NCI-H2107 (cell line): Measurements from ENCODE around the gene ANKLE1.

Experiments used
- DNase-seq: peaks from one replicate; lab custom pipeline; 2025; lab: John Stamatoyannopoulos, UW

ANKLE1 gene

GRCh38 chr19:17327654-17328516, 46.2 kb downstream of the ANKLE1 start:
- DNase-seq, result no peak

DNA sequence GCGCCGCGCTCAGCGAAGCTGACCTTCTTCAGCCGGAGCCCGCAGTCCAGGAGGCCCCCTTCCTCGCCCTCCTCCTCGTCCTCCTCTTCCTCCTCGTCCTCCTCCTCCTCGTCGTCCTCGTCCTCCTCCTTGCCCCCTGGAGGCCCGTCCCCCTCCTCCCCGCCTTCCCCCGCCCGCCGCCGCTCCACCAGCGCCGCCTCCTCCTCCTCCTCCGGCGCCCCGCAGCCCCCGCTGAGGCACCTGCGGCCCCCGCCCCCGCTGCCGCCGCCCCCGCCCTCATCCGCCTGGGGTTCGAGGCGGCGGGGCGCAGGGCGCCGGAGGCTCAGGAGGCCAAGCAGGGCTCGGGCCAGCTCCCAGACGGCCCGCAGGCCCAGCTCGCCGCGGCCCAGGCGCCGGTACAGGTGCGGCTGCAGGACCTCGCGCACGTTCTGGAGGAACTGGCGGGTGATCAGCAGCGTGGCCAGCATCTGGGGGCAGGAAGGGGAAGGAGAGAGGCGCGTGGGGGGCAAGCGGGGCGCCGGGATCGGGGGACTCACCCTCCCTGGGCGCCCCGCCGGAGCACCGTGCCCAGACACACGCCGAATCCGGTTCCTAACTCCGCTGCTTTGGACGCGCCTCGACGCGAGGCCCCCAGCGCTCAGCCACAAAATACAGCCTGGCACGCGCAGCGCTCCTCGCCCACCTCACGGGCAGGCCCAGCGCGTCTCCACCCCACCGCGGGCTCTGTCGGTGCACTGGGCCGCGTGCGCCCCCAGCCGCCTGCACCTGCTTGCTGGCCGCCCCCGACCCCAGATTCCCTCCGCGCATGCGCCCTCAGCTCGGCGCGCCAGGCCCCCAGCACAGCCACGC, 47.0 kb downstream of the ANKLE1 start:
- DNase-seq, result no peak

DNA sequence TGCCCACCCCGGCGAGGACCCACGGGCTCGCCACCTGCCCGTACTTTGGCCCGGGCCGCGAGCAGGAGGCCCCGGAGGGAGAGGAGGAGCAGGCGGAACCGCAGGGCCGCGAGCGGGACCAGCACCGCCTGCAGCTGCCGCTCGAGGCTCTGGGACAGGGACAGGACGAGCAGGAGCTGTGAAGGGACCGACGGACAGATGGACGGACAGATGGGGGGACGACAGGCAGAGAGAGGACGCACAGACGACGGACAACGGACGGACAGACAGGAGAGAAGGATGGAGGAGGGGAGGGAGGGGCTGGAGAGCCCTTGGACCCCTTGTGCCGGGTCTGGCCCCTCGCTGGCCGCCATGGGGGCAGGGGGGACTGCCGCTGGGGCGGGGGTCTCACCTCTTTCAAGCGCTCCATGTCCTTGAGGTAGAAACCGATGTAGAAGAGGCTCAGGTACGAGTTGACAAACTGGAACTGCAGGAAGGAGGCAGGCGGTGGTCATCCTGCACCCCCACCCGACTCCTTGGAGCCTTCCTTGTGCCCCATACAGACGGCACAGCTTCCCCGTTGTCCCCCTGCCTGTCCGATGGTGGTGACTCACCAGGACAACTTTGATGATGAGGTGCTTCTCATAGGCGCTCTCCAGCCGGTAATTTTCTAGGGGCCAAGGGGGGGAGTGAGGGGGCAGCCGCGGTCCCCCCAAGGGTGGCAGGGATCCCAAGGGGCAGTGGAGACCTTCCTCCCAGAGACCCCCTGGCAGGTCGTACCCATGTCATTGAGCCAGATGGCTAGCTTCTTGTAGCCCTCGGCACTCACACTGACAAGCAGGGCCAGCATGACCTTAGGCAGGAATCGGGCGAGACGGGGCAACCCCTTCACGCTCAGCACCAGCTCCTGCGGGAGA, 47.9 kb downstream of the ANKLE1 start:
- DNase-seq, result no peak

- no peak for DNase-seq
These were observed 48.8 kb downstream of the ANKLE1 start for GRCh38 chr19:17330262-17331044.

DNA sequence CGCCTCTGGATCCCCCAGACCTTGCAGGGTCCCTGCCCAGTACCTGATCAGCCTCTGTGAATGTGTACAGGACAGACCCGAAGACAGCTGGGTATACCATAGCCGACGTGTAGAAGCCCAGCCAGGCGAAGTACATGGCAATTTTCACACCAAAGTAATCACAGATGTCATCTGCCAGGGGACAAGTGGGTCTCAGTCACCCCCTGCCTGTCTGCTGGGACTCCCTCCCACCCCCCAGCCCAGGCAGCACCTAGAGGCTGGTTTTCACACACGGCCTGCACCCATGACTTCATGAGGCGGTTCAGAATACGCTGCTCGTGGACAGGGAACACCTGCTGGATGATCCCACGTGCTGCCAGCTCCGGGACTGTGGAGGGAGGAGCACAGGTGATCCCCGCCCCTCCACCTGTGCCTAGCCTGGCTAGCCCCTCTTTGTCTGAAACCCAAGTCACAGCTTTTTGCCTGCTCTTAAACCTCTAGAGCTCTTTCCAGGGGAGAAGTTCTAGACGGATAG, 49.4 kb downstream of the ANKLE1 start:
- peak; percentile 14 for DNase-seq

DNA sequence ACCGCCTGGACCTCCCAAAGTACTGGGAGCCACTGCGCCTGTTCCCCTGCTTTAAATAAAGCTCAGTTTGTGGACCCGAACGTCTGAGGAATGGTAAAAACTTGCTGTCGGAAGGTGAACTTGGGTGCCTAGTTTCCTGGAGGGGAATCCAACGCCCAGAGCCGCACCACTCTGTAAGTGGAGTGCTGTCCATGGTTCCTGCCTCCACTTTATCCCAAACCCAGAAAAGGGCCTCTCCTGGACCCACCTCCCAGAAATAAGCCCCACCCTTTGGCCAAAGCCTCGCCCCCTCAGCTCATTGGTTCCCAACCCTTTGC, 50.6 kb downstream of the ANKLE1 start:
- DNase-seq, result no peak

GRCh38 chr19:17332677-17333581, 51.2 kb downstream of the ANKLE1 start:
- no peak for DNase-seq

- peak; percentile 37 for DNase-seq
These were observed 52.1 kb downstream of the ANKLE1 start for GRCh38 chr19:17333611-17334413.

- peak; percentile 90 for DNase-seq
These were observed 53.0 kb downstream of the ANKLE1 start, which contains the start of gene ANO8 for GRCh38 chr19:17334414-17335409. ANO8 (minus strand) TSS chr19:17334855; CDS start chr19:17334670, 185 bp downstream.

- no peak for DNase-seq
These were observed 53.9 kb downstream of the ANKLE1 start for GRCh38 chr19:17335575-17335974.
